ENCODE measurements around the gene HRH1. TPM values are rescaled to one million over a fixed set of nuclear protein-coding genes. Genes with fewer than 3 reads are reported as not detected.

The HRH1 gene
- total and polyA plus RNA-seq, 10 of the 15 experiments (the other 5 are each of a cell fraction or from before 2014, with no cell fraction given), result not detected

DNA sequence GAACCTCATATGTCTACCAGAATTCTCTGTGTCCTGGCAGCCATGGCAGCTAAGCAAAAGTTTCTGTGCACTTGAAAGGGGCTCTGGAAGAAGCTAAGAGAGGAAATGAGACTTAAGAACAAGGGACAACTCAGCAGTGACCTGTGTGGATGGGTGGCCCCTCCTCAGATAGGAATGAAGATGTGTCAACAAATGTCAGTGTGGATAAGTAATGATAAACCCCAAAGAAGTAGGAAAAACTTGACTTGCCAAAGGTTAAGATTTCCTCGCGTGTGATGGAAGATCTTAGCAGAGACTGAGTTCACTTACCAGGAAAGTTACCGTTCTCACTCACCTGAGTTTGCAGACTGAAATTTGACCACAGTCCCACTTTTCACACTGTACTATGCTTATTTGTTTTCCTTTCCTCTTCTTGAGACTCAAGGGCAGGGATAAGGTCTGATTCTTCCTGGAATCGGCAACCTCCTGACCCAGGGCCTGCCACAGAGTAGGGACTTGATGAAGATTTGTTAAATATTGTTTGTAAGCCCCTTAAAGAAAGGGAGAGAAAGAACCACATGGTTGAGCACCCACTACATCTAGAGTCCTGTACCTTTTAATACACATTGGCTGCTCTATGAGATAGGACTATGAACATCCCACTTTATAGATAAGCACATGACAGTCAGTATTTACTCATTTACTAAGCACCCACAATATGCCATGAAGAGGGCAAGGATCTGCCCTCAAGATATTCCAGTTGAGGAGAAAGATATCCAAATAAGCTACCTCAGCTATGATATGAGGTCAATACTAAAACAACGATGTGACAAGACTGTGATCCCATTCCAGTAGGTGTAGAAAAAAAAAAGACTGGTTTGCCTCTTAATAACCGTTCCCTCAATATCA, 7.3 kb upstream of the HRH1 start:
- Histone ChIP-seq H2AFZ (ENCODE audit: control insufficient read depth, low read depth, low read length) (no peak overlapping the region), H3K4me1 (ENCODE audit: control insufficient read depth, insufficient read depth, low read length) (no peaks in the 10 kb centered on the region), H3K9ac (ENCODE audit: control insufficient read depth, insufficient read depth, low read length) (no peak overlapping the region), H3K4me3 (no peak overlapping the region), H3K36me3 (ENCODE audit: control insufficient read depth in 2 of 2, insufficient read depth in 2 of 2, low read length in 1 of 2) (no peaks in the 10 kb centered on the region), H3K79me2 (ENCODE audit: control insufficient read depth, insufficient read depth, low read length) (no peaks in the 10 kb centered on the region), H3K4me2 (ENCODE audit: control insufficient read depth, insufficient read depth) (no peak overlapping the region), H3K9me3 (replicated peaks; ENCODE audit: control insufficient read depth, insufficient read depth, low read length) (no peaks in the 10 kb centered on the region), H4K20me1 (ENCODE audit: control insufficient read depth, insufficient read depth) (no peaks in the 10 kb centered on the region), H3K27ac (ENCODE audit: control insufficient read depth, insufficient read depth) (no peak overlapping the region), H3K27me3 (replicated peaks in 1 of 2; ENCODE audit: control insufficient read depth in 2 of 2, insufficient read depth in 2 of 2, low read length in 1 of 2) (peaks cover 0 to 1% of the 10 kb centered on the region in 2 experiments; a peak in 2 of 4 replicates)
- in situ Hi-C loops (cut with MboI), result no loop called here
- intact Hi-C loops (cut with micrococcal nuclease; ENCODE audit: unreplicated experiment), result no loop called here
- TF ChIP-seq CBX5 (IDR thresholded peaks at IDR 0.05; ENCODE audit: low read depth) (no peak), ZNF687 (IDR thresholded peaks at IDR 0.05) (no peak), MEF2B (IDR thresholded peaks at IDR 0.05; ENCODE audit: partially characterized antibody, poor library complexity, severe bottlenecking) (no peak), MTA2 (IDR thresholded peaks at IDR 0.05; ENCODE audit: low read depth) (no peak), MLLT1 (IDR thresholded peaks at IDR 0.05) (no peak), GATAD2B (conservative IDR thresholded peaks at IDR 0.05; ENCODE audit: low read depth) (no peak), RB1 (IDR thresholded peaks at IDR 0.05; ENCODE audit: borderline replicate concordance) (no peak), STAT3 (IDR thresholded peaks at IDR 0.05; ENCODE audit: low read depth, low read length) (no peak), ZBTB33 (IDR thresholded peaks at IDR 0.05) (no peak), CREM (IDR thresholded peaks at IDR 0.05; ENCODE audit: low read depth) (no peak), E2F4 (IDR thresholded peaks at IDR 0.05; ENCODE audit: low read depth, low read length) (no peak)
- TF ChIP-seq, protein P1, sequence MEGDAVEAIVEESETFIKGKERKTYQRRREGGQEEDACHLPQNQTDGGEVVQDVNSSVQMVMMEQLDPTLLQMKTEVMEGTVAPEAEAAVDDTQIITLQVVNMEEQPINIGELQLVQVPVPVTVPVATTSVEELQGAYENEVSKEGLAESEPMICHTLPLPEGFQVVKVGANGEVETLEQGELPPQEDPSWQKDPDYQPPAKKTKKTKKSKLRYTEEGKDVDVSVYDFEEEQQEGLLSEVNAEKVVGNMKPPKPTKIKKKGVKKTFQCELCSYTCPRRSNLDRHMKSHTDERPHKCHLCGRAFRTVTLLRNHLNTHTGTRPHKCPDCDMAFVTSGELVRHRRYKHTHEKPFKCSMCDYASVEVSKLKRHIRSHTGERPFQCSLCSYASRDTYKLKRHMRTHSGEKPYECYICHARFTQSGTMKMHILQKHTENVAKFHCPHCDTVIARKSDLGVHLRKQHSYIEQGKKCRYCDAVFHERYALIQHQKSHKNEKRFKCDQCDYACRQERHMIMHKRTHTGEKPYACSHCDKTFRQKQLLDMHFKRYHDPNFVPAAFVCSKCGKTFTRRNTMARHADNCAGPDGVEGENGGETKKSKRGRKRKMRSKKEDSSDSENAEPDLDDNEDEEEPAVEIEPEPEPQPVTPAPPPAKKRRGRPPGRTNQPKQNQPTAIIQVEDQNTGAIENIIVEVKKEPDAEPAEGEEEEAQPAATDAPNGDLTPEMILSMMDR (IDR thresholded peaks at IDR 0.05 in 2 of 3, conservative IDR thresholded peaks at IDR 0.05 in 1 of 3; ENCODE audit: control insufficient read depth in 2 of 3, extremely low read depth in 1 of 3, insufficient read depth in 1 of 3, low read depth in 3 of 3, low read length in 3 of 3), result no peak
- RAD21 ChIA-PET (ENCODE audit: unreplicated experiment), result no interaction called here
- DNase-seq (ENCODE audit: low read depth, low spot score) (no peak), ATAC-seq (no peak), FAIRE-seq (no peak)
- WGBS (ENCODE audit: insufficient coverage, insufficient replicate concordance, low lambda C conversion rate, missing lambda C conversion rate), result 40% methylated on average over 6 of the region's 6 CpGs
- POLR2A ChIA-PET, result no interaction called here
- CTCF ChIA-PET, result interaction anchor here (1.1 kb wide), 1 partner anchor 10 kb away, joined by 3 read pairs; no protein-coding TSS in a partner anchor
- SMC1A ChIA-PET (ENCODE audit: uncharacterized antibody, unreplicated experiment), result no interaction called here
- BruUV-seq (replicated peaks), result no TSS peak
